IPS DF 4.7 (cell line): ENCODE results near the gene LAG3.

Experiments used
- DNase-seq: peaks from one replicate; pipeline ENCODE4 v3.0.0-alpha.2; 2013; ENCODE audit warnings: low spot score; ENCODE audit errors: extremely low read depth

LAG3 gene

GRCh38 chr12:6822426-6823135 lies 50.3 kb downstream of the LAG3 start:
- DNase-seq: no peak

DNA sequence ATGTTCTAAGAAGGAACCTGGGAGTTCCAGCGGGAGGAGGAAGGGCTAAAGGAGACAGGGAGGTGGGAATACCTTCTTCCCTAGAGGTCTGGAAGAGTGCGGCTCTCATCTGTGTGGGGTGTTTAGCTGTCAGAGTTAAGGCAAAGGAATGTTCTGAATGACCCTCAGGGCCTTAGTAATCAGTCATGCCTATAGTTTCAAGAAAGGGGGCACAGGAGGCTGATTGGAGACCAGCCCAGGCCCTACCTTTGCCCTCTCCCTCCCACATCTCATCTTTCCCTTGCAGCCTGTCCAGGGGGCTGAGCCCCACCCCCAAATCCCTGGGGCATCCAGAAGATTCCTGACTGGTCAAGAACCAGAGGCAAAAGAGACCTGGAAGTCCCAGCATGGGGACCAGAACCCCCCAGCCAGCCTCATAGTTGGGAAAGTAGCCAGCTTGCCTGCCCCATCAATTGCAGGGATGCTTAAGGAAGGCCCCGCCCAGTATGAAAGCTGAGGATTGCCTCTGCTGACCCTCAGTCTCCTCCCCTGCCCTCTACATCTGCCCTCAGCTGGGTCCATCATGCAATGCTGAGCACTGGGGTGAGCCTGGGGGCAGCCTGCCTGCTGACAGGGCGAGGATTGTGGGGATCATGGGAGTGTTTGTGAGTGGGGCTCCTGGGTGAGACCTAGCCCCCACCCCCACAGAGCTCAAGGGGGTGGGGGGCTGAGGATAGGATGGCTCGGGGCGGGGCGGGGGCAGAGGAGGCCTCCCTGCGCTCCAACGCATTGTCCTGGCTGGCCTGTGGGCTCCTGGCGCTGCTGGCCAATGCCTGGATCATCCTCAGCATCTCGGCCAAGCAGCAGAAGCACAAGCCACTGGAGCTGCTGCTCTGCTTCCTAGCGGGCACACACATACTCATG lies 51.1 kb downstream of the LAG3 start:
- no peak for DNase-seq

DNA sequence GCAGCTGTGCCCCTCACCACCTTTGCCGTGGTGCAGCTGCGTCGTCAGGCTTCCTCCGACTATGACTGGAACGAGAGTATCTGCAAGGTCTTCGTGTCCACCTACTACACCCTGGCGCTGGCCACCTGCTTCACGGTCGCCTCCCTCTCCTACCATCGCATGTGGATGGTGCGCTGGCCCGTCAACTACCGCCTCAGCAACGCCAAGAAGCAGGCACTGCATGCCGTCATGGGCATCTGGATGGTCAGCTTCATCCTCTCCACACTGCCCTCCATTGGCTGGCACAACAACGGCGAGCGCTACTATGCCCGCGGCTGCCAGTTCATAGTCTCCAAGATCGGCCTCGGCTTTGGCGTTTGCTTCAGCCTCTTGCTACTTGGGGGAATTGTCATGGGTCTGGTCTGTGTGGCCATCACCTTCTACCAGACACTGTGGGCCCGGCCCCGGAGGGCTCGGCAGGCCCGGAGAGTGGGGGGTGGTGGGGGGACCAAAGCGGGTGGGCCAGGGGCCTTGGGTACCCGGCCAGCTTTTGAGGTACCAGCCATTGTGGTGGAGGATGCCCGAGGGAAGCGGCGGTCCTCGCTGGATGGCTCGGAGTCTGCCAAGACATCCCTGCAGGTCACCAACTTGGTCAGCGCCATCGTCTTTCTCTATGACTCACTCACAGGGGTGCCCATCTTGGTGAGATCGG lies 51.9 kb downstream of the LAG3 start:
- DNase-seq: no peak

GRCh38 chr12:6824901-6825381 lies 52.6 kb downstream of the LAG3 start:
- no peak for DNase-seq

GRCh38 chr12:6825398-6826124 lies 53.2 kb downstream of the LAG3 start:
- no peak for DNase-seq

- no peak for DNase-seq
Measured at GRCh38 chr12:6826125-6826733, 53.9 kb downstream of the LAG3 start.

GRCh38 chr12:6826734-6827436 lies 54.6 kb downstream of the LAG3 start:
- DNase-seq: no peak

GRCh38 chr12:6827437-6827911 lies 55.2 kb downstream of the LAG3 start:
- DNase-seq: no peak
